Karpas-422 (cell line): Measurements from ENCODE around the gene C19orf18. TPM values are rescaled to one million over a fixed set of nuclear protein-coding genes. Genes with fewer than 3 reads are reported as not detected.
A peak's percentile ranks its signal among the peaks of the same experiment; 100 is the strongest.
"Not testable (repeated sequence)": the region's sequence is repeated elsewhere in the genome, so short reads cannot be mapped to it uniquely, and the experiment has no call there.

Source experiments
- DNase-seq: peaks from one replicate; pipeline ENCODE4 v3.0.0-alpha.2; 2015
- H2AFZ ChIP-seq: fragments of 200-600 bp; sonication (generic); 2 replicates; pipeline ENCODE4 v1.6.1; 2014; ENCODE audit warnings: antibody characterized with exemption, low read length, mixed read lengths
- H3K27ac ChIP-seq: fragments of 200-600 bp; sonication (generic); 2 replicates; pipeline ENCODE4 v1.5.1; 2014; ENCODE audit warnings: mild to moderate bottlenecking, low read length, moderate library complexity
- H3K27me3 ChIP-seq: fragments of 200-600 bp; sonication (generic); 2 replicates; pipeline ENCODE4 v1.6.1; 2014; ENCODE audit warnings: low read length, mixed read lengths
- H3K36me3 ChIP-seq: fragments of 200-600 bp; sonication (generic); 2 replicates; pipeline ENCODE4 v1.6.1; 2014; ENCODE audit warnings: low read length, mixed read lengths; ENCODE audit not compliant: insufficient read depth
- H3K4me1 ChIP-seq: fragments of 200-600 bp; sonication (generic); 2 replicates; pipeline ENCODE4 v1.6.1; 2014; ENCODE audit warnings: mild to moderate bottlenecking, low read length, mixed read lengths
- H3K4me2 ChIP-seq: fragments of 200-600 bp; sonication (generic); 2 replicates; pipeline ENCODE4 v1.6.1; 2014; ENCODE audit warnings: low read length, low read depth, mild to moderate bottlenecking; ENCODE audit not compliant: poor library complexity, severe bottlenecking
- H3K4me3 ChIP-seq: fragments of 200-600 bp; sonication (generic); 2 replicates; pipeline ENCODE4 v1.5.1; 2014; ENCODE audit warnings: mild to moderate bottlenecking, antibody characterized with exemption, low read length, mixed read lengths
- H3K79me2 ChIP-seq: fragments of 200-600 bp; sonication (generic); 2 replicates; pipeline ENCODE4 v1.6.1; 2014; ENCODE audit warnings: mild to moderate bottlenecking, low read length, mixed read lengths
- H3K9ac ChIP-seq: fragments of 200-600 bp; sonication (generic); 2 replicates; pipeline ENCODE4 v1.6.0; 2014; ENCODE audit warnings: low read length
- H3K9me2 ChIP-seq: fragments of 200-600 bp; sonication (generic), shearing (Covaris generic); replicated peaks from 2 replicates; pipeline ENCODE4 v1.6.0; 2014; ENCODE audit warnings: mild to moderate bottlenecking, low read length, moderate library complexity; ENCODE audit not compliant: insufficient read depth
- H3K9me3 ChIP-seq: fragments of 300-700, 200-600 bp; sonication (generic); 2 replicates; pipeline ENCODE4 v1.6.1; 2014; ENCODE audit warnings: low read length, mixed read lengths
- H4K20me1 ChIP-seq: fragments of 200-600 bp; sonication (generic); 2 replicates; pipeline ENCODE4 v1.6.1; 2014; ENCODE audit warnings: mild to moderate bottlenecking, antibody characterized with exemption, low read length, low read depth; ENCODE audit not compliant: insufficient read depth
- total RNA-seq: library from RNA; depleted of rRNA; stranded (reverse); fragments of >200 nt; shearing (Covaris generic); gene quantifications from 2 replicates; pipeline ENCODE4 v1.2.3, GENCODE V29; 2014; ENCODE audit warnings: low replicate concordance

Gene C19orf18
- total RNA-seq, 1 experiment from 2014 or later = 0.56 TPM

- DNase-seq, H3K27ac ChIP-seq, H2AFZ ChIP-seq, H3K36me3 ChIP-seq, H4K20me1 ChIP-seq, H3K4me2 ChIP-seq, H3K27me3 ChIP-seq, H3K4me1 ChIP-seq, H3K4me3 ChIP-seq, H3K79me2 ChIP-seq, H3K9me2 ChIP-seq, H3K9ac ChIP-seq: not testable (repeated sequence)
- peaks cover 35% of the 10 kb centered on the region for H3K9me3 ChIP-seq
Observed at GRCh38 chr19:58008877-58009276, 34.5 kb upstream of the C19orf18 start.

DNA sequence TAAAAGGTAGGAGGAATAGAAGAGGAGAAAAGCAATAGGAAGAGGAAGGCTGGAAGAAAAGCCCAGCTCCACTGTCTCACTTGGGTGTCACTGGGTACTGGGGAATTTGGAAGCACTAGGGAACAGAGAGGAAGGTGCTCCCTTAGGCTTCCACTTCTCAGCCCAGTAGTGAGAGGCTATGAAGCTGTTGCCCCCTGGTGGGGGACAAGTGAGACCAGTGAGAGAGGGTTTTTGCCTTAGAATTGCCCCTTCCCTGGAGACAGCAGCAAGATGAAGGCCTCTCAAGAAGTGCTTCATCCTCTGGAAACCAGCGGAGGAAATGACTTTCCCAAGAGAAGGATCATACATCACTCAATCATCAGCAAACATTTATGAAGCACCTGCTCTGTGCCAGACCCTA is 33.0 kb upstream of the C19orf18 start:
- DNase-seq = peak; percentile 64

DNA sequence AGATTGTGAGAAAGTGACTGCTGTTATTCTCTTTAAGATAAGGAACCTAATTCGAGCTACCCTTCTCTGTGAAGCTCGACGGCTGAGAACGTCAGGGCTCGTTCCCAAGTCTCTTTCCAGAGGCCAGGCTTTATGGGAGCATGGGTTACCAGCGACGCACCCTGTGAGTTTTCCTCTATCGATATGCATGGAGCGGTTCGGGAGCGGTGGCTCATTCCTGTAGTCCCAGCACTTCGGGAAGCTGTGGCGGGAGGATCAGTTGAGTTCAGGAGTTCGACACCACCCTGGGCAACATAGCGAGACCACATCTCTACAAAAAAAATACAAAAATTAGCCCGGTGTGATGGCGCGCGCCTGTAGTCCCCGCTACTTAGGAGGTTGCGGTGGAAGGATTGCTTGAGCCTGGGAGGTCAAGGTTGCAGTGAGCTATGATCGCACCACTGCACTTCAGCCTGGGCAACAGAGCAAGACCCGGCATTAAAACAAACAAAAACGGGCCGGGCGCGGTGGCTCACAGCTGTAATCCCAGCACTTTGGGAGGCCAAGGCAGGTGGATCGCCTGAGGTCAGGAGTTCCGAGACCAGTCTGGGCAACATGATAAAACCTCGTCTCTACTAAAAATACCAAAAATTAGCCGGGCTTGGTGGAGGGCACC is 29.0 kb upstream of the C19orf18 start:
- Histone ChIP-seq H4K20me1 (no peaks in the 10 kb centered on the region), H3K36me3 (peaks cover 15% of the 10 kb centered on the region), H3K4me1 (no peaks in the 10 kb centered on the region; the same call in 1 of the 2 replicates), H2AFZ (0 out of 2 replicates have a peak overlapping the region, but pooled peaks have one; percentile 84), H3K9me3 (peaks cover 45% of the 10 kb centered on the region), H3K9ac (no peak overlapping the region), H3K4me2 (no peak overlapping the region), H3K4me3 (peak overlapping the region; percentile 72), H3K27ac (no peak overlapping the region), H3K79me2 (peaks cover 10% of the 10 kb centered on the region), H3K9me2 (no peaks in the 10 kb centered on the region), H3K27me3 (no peaks in the 10 kb centered on the region)
- no peak for DNase-seq

More for the DNA sequence above, 33.0 kb upstream of the C19orf18 start:
- H3K9me3 ChIP-seq = peaks cover 37% of the 10 kb centered on the region
- no peaks in the 10 kb centered on the region for H3K27me3 ChIP-seq
- no peak overlapping the region for H3K27ac ChIP-seq
- H3K9me2 ChIP-seq = no peaks in the 10 kb centered on the region
- no peaks in the 10 kb centered on the region; the same call in 1 of the 2 replicates for H3K36me3 ChIP-seq
- H3K9ac ChIP-seq = no peak overlapping the region
- no peaks in the 10 kb centered on the region; the same call in 1 of the 2 replicates for H3K4me1 ChIP-seq
- H3K4me2 ChIP-seq = no peak overlapping the region
- no peak overlapping the region for H2AFZ ChIP-seq
- no peaks in the 10 kb centered on the region for H4K20me1 ChIP-seq
- H3K4me3 ChIP-seq = no peak overlapping the region
- H3K79me2 ChIP-seq = no peaks in the 10 kb centered on the region

DNA sequence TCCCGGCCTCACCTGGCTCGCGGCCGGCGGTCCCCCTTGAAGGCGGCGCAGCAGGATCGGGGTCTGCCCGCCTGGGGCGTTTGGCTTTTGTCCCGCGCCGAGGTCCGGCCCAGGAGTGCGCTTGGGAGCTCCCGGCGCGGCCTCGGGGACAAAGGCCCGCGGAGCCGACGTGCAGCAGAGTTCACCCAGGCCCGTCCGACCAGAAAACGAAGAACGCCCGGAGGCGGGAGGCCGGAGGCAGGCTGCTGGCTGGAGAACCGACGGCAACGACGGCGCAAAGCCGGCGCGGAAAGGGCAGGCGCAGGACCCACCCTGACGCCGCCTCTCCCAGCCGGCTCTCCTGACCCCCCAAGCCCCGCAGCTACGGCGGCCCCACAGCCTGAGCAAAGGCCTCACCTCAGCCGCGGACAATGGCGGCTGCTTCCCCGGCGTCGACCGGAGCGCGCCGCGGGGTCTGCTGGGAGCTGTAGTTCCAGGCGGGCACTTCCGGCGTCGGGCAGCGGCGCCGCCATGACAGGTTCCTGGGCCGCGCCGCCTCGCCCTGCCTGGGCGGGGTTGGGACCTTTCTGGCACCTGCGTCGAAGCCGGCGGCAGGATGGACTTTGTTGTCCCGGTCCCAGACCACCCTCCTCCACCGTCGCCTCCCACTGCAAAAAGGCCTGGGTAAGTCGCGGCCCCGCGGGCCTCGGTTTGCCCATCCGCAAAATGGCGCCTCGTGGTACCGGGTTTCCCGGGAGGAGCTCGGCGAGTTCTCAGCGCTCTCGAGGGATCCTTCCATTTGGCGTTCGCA is 28.2 kb upstream of the C19orf18 start, which contains the start of gene ZNF606:
TSS of gene ZNF606 (minus strand) at position 437 of the 790 bp plus-strand sequence. CDS start 1,501 bp downstream, outside the sequence.
- H3K4me2 ChIP-seq = peak within 1 kb of the TSS; percentile 43
- no peak within 1 kb of the TSS for H3K27ac ChIP-seq
- peak within 1 kb of the TSS; percentile 72 for H3K4me3 ChIP-seq
- H3K79me2 ChIP-seq = peaks cover 10% of the 10 kb centered on the region
- H3K9me3 ChIP-seq = peaks cover 48% of the 10 kb centered on the region
- no peaks in the 10 kb centered on the region; the same call in 1 of the 2 replicates for H3K4me1 ChIP-seq
- H3K27me3 ChIP-seq = no peaks in the 10 kb centered on the region
- peak; percentile 90 for DNase-seq
- peaks cover 15% of the 10 kb centered on the region for H3K36me3 ChIP-seq
- H3K9ac ChIP-seq = peak within 1 kb of the TSS; percentile 78
- H3K9me2 ChIP-seq = no peaks in the 10 kb centered on the region
- no peaks in the 10 kb centered on the region for H4K20me1 ChIP-seq
- H2AFZ ChIP-seq = 0 out of 2 replicates have a peak within 1 kb of the TSS, but pooled peaks have one; percentile 84

GRCh38 chr19:58001895-58002369 is 27.6 kb upstream of the C19orf18 start:
- no peak for DNase-seq
- H3K9ac ChIP-seq = peak overlapping the region; percentile 78
- peak overlapping the region; percentile 43 for H3K4me2 ChIP-seq
- H2AFZ ChIP-seq = no peak overlapping the region
- H3K79me2 ChIP-seq = peaks cover 10% of the 10 kb centered on the region
- H3K4me3 ChIP-seq = peak overlapping the region; percentile 72
- peaks cover 52% of the 10 kb centered on the region for H3K9me3 ChIP-seq
- no peaks in the 10 kb centered on the region; the same call in 1 of the 2 replicates for H3K4me1 ChIP-seq
- no peak overlapping the region for H3K27ac ChIP-seq
- no peaks in the 10 kb centered on the region for H3K27me3 ChIP-seq
- no peaks in the 10 kb centered on the region for H4K20me1 ChIP-seq
- no peaks in the 10 kb centered on the region for H3K9me2 ChIP-seq
- H3K36me3 ChIP-seq = peaks cover 18% of the 10 kb centered on the region

- Histone ChIP-seq H3K9me2 (no peaks in the 10 kb centered on the region), H3K79me2 (peaks cover 10% of the 10 kb centered on the region), H4K20me1 (no peaks in the 10 kb centered on the region), H3K27me3 (no peaks in the 10 kb centered on the region), H3K27ac (no peak overlapping the region), H3K9me3 (peaks cover 52% of the 10 kb centered on the region), H3K4me1 (no peaks in the 10 kb centered on the region; the same call in 1 of the 2 replicates), H3K4me3 (no peak overlapping the region), H2AFZ (no peak overlapping the region), H3K4me2 (no peak overlapping the region), H3K9ac (no peak overlapping the region), H3K36me3 (peaks cover 18% of the 10 kb centered on the region)
- no peak for DNase-seq
Observed at GRCh38 chr19:58000677-58001076, 26.3 kb upstream of the C19orf18 start.

DNA sequence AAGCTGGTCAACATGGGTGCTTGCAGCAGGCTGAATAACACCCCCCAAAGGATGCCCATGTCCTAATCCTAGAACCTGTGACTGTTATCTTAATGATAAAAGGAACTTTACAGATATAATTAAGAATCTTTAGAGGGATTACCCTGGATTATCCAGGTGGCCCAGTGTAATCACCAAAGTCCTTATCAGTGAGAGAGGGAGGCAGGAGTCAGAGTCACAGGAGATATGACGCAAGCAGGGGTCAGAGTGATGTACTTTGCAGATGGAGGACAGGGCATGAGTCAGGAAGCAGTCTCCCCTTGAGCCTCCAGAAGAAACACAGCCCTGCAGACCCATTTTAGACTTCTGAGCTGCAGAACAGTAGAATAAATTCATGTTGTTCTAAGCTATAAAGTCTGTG is 18.5 kb upstream of the C19orf18 start:
- peaks cover 44% of the 10 kb centered on the region for H3K9me3 ChIP-seq

More for the DNA sequence above, 18.5 kb upstream of the C19orf18 start:
- no peaks in the 10 kb centered on the region for H3K4me1 ChIP-seq
- H3K9me2 ChIP-seq = no peaks in the 10 kb centered on the region
- H3K79me2 ChIP-seq = no peaks in the 10 kb centered on the region
- no peak overlapping the region for H3K27ac ChIP-seq
- no peak overlapping the region for H3K4me3 ChIP-seq
- DNase-seq = no peak
- no peaks in the 10 kb centered on the region for H4K20me1 ChIP-seq
- peaks cover 12% of the 10 kb centered on the region for H3K36me3 ChIP-seq
- no peak overlapping the region for H3K9ac ChIP-seq
- no peak overlapping the region for H3K4me2 ChIP-seq
- no peak overlapping the region for H2AFZ ChIP-seq
- H3K27me3 ChIP-seq = no peaks in the 10 kb centered on the region
